Tibial nerve (tissue), 4 donors: ENCODE results near the gene FRMD6.

ENCODE experiments used
- CTCF ChIP-seq, 5 experiments: fragments of 200-600 bp in 3 of 5; fragments of 450-650 bp in 2 of 5; sonication (generic) in 3 of 5; IDR thresholded peaks; one replicate each; pipeline ENCODE4 v1.5.1; 2016 to 2019; ENCODE audit warnings: antibody characterized with exemption in 5 of 5, mild to moderate bottlenecking in 3 of 5, moderate library complexity in 2 of 5
- EP300 ChIP-seq, 2 donors: sonication (generic); formaldehyde crosslinking; IDR thresholded peaks; one replicate each; pipeline ENCODE4 v1.6.1; 2017; ENCODE audit warnings: antibody characterized with exemption in 2 of 2, mild to moderate bottlenecking in 1 of 2
- POLR2A ChIP-seq, 2 donors: fragments of 450-650 bp; IDR thresholded peaks; one replicate each; pipeline ENCODE4 v1.6.1; 2017; ENCODE audit warnings: antibody characterized with exemption in 2 of 2, mild to moderate bottlenecking in 2 of 2, moderate library complexity in 2 of 2

GRCh38 chr14:51674294-51675002, 22.7 kb downstream of the FRMD6 start:
- TF ChIP-seq CTCF (IDR thresholded peaks at IDR 0.05), result no peak
- TF ChIP-seq POLR2A (IDR thresholded peaks at IDR 0.05), result no peak
- TF ChIP-seq EP300 (IDR thresholded peaks at IDR 0.05), result no peak
